GM23248 (cell line): ENCODE data around the gene GTPBP1.

ENCODE experiments used
- EZH2 ChIP-seq: fragments of 200-600 bp; sonication (generic); IDR thresholded peaks from 2 replicates; pipeline ENCODE4 v1.6.1; 2018; ENCODE audit warnings: antibody characterized with exemption, mild to moderate bottlenecking; ENCODE audit not compliant: insufficient read depth, poor library complexity, severe bottlenecking
- EZH2phosphoT487 ChIP-seq: fragments of 200-600 bp; sonication (generic); IDR thresholded peaks from 2 replicates; pipeline ENCODE4 v1.6.1; 2018; ENCODE audit warnings: antibody characterized with exemption, moderate library complexity, mild to moderate bottlenecking, low read depth; ENCODE audit not compliant: insufficient read depth

DNA sequence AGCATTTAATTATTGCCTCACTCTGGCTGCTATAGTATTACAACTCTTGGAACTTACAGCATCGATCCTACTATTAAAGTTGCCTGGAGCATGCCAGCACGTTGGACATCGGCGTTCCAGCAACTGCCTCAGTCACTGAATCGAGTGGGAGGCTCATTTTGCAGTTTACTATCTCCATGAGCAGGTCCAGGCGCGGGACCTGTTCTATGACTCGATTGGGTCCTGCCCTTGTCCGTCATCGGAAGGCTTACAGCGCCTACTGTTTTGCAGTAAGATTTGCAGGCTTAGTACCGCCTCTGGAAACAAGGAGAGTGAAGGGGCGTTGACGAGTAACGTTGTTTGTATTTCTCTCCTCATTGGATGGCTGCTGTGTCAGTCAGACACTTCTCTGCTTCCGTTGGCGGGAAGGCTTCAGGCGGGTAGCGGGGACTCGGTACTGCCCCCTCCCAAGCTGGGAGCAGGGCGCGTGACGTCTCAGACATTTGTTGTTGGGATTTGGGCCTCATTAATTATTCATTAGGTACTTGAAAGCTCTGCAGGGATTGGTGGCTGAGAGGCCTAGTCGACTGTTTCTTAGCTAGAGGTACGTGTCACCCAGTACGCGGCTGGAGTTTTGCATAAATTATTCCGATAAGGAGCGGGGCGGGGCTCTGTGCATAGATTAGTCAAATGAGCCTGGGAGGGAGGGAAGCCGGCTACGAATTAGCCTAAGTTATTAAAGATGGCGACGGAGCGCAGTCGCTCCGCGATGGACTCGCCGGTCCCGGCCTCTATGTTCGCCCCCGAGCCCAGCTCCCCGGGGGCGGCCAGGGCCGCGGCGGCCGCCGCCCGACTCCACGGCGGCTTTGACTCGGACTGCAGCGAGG is at the start of gene GTPBP1:
- no peak for TF ChIP-seq EZH2
- TF ChIP-seq EZH2phosphoT487: no peak
